ENCODE data around the gene METTL26.
"Not testable (repeated sequence)": the region's sequence is repeated elsewhere in the genome, so short reads cannot be mapped to it uniquely, and the experiment has no call there.

METTL26 gene

GRCh38 chr16:624526-625070 is 11.5 kb downstream of the METTL26 start:
- DNase-seq = no peak

GRCh38 chr16:622920-623280 is 13.2 kb downstream of the METTL26 start:
- DNase-seq = no peak

DNA sequence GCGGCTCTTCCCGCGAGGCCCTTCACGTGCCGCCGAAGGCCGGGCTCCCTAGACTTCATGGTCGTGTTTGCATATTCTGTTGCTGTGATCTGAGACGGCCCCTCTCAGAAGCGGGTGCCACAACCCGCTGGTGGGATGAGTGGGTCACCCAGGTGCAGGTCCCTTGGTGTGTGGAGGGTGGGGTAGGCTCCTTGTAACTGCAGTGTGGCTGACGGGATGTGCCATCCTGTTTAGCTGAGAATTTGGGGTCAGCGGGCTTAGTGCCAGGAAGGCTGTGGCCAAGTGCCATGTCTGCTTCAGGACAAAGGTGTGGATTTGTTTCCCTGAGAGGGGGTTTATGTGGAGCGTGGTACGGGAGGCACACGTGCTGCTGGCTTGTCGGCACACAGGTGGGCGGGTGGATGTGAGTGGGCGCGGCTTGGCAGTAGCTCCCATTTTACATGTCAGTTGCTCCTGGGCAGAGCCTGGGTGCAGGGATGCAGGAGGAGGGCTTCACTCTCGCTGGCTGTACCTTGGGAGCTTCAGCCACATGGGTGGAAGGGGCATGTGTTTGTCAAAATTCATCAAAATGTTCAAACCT is 14.5 kb downstream of the METTL26 start:
- no peak for DNase-seq

GRCh38 chr16:620700-621525 is 15.2 kb downstream of the METTL26 start:
- DNase-seq = no peak

DNA sequence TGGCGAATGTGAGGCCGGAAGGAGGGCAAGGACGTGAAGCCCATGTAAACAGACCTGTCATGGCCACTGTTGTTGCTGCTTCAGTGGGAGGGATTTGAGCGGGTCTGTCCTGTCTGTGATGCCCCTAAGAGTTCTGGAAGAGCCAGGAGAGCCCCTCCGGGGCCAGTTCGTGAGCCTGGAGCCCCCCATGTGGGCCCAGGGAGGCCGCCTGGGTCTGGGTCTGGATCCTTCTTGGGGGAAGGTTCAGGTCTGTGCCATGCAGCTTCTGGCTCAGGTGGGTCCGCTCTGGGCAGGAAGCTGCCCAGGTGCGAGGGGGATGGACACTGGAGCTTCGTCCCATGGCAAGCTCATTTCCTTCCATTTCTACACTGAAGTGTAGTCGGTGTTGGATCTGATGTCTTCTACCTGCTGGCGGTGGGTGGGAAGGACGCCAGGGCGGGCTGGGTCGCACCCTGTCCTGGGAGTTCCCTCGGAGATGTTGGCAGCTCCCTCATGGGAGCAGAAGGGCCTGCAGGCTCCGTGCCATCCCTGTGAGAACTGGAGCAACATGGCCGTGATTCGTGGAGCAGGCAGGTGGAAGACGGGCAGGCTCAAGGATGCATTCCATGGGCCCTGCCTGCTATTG is 16.5 kb downstream of the METTL26 start:
- no peak for DNase-seq

GRCh38 chr16:617855-618254 is 18.2 kb downstream of the METTL26 start:
- no peak for DNase-seq

DNA sequence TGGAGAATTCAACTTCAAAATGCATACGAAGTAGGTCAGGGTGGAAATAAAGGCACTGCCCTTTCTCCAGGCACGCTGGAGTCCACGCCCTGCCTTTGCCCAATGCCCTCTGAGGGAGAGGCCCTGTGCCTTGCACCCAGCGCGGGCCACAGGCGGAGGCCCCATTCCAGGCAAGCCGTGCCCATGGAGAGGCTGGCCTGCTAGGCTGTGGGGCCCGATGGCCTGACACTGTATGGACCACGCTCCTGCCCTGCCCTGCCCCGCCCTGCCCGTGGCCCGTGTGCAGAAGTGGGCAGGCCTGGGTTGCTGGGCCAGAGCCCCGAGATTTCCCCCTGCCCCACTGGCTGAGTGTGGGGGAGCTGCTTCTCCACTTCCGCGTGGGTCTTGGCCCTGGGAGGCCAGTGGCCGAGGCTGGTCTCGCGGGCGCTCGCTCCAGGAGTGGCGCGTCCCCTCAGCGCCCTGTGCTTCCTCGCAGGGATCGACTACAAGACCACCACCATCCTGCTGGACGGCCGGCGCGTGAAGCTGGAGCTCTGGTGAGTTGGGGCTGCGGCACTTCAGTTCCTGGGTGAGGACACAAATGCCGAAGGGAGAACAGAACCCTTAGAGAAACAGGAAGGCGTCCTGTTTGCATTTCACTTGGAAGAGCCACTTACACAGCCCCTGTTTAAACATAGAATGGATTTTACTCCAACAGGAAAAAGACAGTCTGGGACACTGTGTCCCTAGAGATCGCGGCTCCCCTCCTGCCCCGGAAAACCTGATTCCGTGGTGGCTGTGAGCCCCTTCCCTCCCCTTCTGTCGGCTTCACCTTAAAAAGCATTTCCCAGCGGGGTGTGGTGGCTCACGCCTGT is 19.1 kb downstream of the METTL26 start:
- DNase-seq = no peak

- DNase-seq = no peak
These were observed 21.0 kb downstream of the METTL26 start for GRCh38 chr16:615122-615521.

GRCh38 chr16:610513-611381 is 25.4 kb downstream of the METTL26 start:
- DNase-seq = no peak

GRCh38 chr16:609984-610383 is 26.1 kb downstream of the METTL26 start:
- no peak for DNase-seq

- DNase-seq = no peak
These were observed 26.8 kb downstream of the METTL26 start for GRCh38 chr16:609316-609715.

DNA sequence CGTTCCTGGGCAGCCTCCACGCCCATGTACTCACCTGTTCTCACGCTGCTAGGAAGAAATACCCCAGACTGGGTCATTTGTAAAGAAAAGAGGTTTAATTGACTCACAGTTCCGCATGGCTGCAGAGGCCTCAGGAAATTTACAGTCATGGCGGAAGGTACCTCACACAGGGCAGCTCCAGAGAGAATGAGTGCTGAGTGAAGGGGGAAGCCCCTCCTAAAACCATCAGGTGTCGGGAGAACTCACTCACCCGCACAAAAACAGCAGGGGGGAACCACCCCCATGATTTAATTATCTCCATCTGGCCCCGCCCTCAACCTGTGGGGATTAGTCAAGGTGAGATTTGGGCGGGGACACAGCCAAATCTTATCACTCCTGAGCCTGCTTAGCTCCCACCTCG is 28.1 kb downstream of the METTL26 start:
- no peak for DNase-seq

- no peak for DNase-seq
These were observed 29.3 kb downstream of the METTL26 start for GRCh38 chr16:606656-607307.

- DNase-seq = no peak
These were observed 32.2 kb downstream of the METTL26 start for GRCh38 chr16:603933-604332.

DNA sequence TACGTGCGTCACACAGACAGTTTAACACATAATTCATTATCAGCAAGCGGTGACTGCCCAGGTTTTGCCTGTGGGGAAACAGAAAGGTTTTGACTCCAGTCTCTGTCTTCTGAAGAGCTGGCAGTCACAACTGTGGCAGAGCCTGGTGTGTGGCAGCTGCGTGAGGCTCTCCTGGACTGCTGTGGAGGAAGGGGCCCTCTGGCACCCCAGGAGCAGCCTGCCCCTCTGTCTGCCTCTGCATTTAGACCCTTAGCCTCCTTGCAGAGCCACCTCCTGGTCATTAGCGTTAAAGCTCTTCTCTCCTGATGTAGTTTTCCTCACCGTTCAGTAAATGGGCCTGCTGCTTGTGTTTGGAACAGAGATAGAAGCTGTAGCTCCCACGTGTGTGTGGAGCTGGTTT is 35.3 kb downstream of the METTL26 start:
- DNase-seq = no peak

DNA sequence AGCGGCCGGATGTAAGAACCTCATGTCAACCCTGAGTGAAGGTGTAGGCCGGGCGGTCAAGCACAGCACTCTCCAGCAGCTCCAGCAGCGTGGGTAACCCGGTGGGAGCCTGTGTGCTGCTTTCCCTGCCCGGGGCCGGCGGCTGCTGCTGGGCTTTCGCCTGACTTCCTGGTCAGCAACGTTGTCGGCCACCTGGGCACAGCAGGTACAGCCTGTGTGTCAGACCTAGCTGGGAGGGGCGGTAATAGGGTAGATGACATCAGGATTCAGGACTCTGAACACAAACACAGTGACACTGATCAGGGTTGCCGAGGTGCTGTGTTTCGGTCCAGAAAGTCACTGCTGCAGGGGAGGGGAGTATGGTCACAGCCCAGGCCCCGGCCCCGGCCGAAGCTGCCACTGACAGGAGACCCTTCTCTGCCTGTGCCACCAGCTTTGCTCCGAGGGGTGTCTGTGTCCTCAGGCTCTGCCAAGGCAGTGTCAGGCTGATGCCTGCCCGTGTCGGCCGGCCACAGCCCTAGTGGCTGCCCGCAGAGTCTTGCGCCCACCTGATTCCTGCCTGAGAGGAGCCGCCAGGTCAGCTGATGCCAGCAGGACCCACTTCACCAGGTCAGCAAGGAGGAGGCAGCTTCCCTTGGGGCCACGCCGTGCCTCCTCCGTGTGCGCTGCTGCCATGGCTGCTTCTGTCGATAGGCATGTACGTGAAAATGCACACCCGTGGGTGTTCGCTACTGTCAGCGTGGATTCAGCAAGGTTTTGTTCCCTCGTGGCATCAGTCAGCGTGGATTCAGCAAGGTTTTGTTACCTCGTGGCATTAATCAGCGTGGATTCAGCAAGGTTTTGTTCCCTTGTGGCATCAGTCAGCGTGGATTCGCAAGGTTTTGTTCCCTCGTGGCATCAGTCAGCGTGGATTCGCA is 37.0 kb downstream of the METTL26 start:
- no peak for DNase-seq

DNA sequence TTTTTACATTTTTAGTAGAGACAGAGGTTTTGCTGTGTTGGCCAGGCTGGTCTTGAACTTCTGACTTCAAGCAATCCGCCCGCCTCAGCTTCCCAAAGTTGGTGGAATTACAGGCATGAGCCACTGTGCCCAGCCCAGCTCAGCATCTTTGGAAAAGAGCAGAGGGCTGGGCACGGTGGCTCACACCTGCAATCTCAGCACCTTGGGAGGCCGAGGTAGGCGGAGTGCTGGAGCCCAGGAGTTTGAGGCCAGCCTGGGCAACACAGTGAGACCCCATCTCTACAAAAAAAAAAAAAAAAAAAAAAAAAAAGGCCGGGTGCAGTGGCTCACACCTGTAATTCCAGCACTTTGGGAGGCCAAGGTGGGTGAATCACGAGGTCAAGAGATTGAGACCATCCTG is 38.5 kb downstream of the METTL26 start:
- DNase-seq = not testable (repeated sequence)

- no peak for DNase-seq
These were observed 39.4 kb downstream of the METTL26 start for GRCh38 chr16:596736-597060.

DNA sequence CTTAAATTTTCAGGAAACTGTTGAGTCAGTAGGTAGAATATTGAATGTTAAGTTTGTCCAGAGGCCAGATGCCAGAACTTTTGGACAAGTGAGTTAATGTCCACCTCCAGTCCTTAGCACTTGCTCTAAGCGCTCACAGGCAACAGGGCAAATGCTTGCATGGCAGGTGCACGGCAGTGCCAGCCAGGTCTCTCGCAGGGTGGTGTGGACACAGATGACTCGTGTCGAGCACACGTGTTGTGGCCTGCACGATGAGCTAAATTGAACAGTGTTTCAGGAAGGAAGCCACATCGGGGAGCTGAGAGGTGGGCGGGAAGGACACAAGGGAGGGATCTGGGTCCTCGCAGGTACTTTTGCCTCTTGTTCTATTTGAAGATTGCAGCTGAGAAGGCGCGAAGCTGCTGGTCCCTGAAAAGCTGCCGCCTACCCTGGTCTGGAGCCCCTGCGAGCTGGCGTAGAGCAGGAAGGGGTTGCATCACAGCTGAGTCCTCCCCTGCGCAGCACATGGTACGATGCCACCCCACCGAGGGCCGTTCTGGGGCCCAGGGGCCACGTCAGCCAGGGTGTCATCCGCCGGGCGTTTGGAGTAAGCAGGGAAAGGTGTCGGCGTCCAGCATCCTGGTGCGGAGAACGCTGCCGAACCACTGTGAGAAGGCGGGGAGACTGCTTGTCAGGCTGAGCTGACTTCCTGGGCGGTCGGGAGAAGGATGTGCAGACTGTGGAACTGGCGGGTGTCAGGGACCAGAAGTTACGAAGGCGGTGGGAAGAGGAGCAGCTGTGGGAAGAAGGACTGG is 40.0 kb downstream of the METTL26 start:
- DNase-seq = no peak

GRCh38 chr16:595094-595528 is 41.0 kb downstream of the METTL26 start:
- DNase-seq = no peak

Measured in NCI-H446 (cell line).